Measurements from ENCODE around the gene TNIK. TPM values are rescaled to one million over a fixed set of nuclear protein-coding genes. Genes with fewer than 3 reads are reported as not detected.
A peak's percentile ranks its signal among the peaks of the same experiment; 100 is the strongest.

TNIK gene
- polyA plus RNA-seq (ENCODE audit: insufficient read length in 3 of 3): 10 to 100 TPM; 18.0 to 22.5 (median 18.9) TPM
- long read RNA-seq, donor 1: 0 reads
- long read RNA-seq, donor 2: 0 reads
- long read RNA-seq, donor 3: 0 reads
- long read RNA-seq, donor 4: 0 reads
- long read RNA-seq, donor 5: 0 reads
- long read RNA-seq, donor 6, partial matches to known transcripts: 0 of 2 reads
- long read RNA-seq, donor 6, other reads (novel, unspliced or antisense): 0 of 2 reads
- long read RNA-seq, donor 7, partial matches to known transcripts: 0 of 1 reads
- long read RNA-seq, donor 7, other reads (novel, unspliced or antisense): 0 of 1 reads
- long read RNA-seq, donor 8, partial matches to known transcripts: 0 of 3 reads
- long read RNA-seq, donor 8, other reads (novel, unspliced or antisense): 0 of 3 reads
- long read RNA-seq, donor 9: 0 reads
- long read RNA-seq, donor 10, partial matches to known transcripts: 0 of 1 reads
- long read RNA-seq, donor 10, other reads (novel, unspliced or antisense): 0 of 1 reads
- long read RNA-seq, donor 11, partial matches to known transcripts: 0 of 1 reads
- long read RNA-seq, donor 11, other reads (novel, unspliced or antisense): 0 of 1 reads
- long read RNA-seq, donor 12, partial matches to known transcripts: 0 of 1 reads
- long read RNA-seq, donor 12, other reads (novel, unspliced or antisense): 0 of 1 reads
- long read RNA-seq, donor 13, partial matches to known transcripts: 6 of 7 reads
- long read RNA-seq, donor 13, other reads (novel, unspliced or antisense): 0 of 7 reads
- long read RNA-seq, donor 14: 0 reads
- long read RNA-seq, donor 15: 0 reads
- long read RNA-seq, donor 16, partial matches to known transcripts: 6 of 8 reads
- long read RNA-seq, donor 16, other reads (novel, unspliced or antisense): 0 of 8 reads

- peak in 9 of 11 donors; percentile 58 to 85 (median 72) for DNase-seq (ENCODE audit: extremely low read depth in 1 of 11, low read depth in 9 of 11, low spot score in 4 of 11)
These were observed at the start of gene TNIK for GRCh38 chr3:171459942-171460724. Gene TNIK (minus strand): TSS chr3:171460405. CDS start chr3:171460063, 342 bp downstream.

DNA sequence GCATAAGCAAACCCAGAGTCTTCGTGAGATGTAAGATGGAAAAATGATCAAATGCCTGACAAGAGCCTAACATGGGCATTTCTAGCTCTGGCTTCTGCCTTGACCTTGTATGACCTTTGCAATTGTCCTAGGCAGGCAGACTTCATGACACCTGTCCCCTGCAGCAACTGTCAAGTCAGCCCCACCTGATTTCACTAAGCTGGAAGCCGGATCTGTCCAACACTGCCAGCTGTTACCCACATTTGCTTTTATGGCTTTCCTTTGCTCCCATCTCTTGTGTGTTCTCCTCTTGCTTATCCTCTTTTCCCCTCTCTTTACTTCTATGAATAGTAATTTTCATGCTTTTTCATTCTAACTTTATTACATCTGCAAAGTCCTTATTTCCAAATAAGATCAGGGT, 48.5 kb upstream of the TNIK start:
- DNase-seq (ENCODE audit: extremely low read depth in 1 of 11, low read depth in 9 of 11, low spot score in 4 of 11): no peak

- DNase-seq (ENCODE audit: extremely low read depth in 1 of 11, low read depth in 9 of 11, low spot score in 4 of 11): no peak
These were observed 48.0 kb upstream of the TNIK start for GRCh38 chr3:171508206-171508605.

DNA sequence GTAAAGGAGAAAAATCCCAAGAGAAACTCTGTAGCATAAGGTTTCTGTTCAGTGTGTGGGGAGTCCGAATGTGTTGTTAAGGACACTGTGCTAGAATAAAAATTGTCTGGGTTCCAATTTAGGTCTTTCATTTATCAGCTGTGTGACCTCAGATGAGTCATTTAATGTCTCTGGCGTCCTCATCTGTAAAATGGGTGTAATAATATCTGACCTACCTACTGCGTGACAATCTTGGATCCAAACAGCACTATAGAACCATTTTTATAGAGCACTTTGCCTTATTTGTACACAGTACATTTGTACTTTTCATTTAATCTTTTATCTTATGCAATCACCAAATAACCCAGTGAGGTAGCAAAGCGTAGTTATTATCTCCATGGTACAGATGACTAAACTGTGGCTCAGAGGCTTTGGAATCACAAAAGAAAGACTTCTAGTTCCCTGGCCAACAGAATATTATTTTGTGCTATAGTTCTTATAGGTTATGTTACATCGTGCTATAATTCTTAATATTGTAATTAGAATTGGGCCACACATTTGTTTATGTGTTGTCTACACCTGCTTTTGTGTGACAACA, 46.6 kb upstream of the TNIK start:
- DNase-seq (ENCODE audit: extremely low read depth in 1 of 11, low read depth in 9 of 11, low spot score in 4 of 11): no peak

GRCh38 chr3:171505822-171506333, 45.7 kb upstream of the TNIK start:
- no peak for DNase-seq (ENCODE audit: extremely low read depth in 1 of 11, low read depth in 9 of 11, low spot score in 4 of 11)

DNA sequence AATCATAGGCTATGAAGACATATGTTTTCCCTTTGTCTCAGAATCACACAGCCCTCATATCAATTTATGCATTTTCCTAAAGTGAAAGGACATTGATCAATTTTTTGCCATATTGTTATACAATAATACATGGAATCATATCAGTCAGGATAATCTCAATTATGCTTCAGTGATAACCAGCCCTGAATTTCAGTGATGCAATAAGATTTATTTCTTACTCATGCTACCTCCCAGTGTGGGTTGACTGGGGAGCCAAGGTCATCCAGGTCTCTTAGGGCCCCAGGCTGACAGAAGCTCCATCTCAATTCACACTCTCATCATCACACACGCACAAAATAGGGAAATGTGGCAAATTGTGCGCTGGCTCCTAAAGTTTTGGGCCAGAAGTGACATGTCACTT, 44.2 kb upstream of the TNIK start:
- no peak for DNase-seq (ENCODE audit: extremely low read depth in 1 of 11, low read depth in 9 of 11, low spot score in 4 of 11)

DNA sequence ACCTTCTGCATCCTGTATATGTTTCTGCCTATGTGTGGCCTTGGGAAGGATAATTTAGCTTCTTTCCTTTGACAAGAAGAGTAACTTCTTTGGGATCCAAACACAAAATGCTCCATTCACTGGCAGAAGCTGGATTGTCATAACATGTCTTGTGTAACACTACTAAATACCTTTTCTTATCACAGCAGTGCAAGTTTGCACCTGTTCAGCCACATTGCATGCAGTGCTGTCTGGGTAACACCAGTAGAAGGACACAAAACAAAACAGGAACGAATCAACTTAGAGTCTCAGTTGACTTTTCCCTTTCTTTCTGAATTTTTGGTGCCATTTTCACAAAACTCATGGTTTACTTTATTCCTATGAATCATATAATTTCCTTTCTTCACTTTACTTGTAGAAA, 43.6 kb upstream of the TNIK start:
- no peak for DNase-seq (ENCODE audit: extremely low read depth in 1 of 11, low read depth in 9 of 11, low spot score in 4 of 11)

GRCh38 chr3:171498921-171499320, 38.7 kb upstream of the TNIK start:
- DNase-seq (ENCODE audit: extremely low read depth in 1 of 11, low read depth in 9 of 11, low spot score in 4 of 11): no peak

DNA sequence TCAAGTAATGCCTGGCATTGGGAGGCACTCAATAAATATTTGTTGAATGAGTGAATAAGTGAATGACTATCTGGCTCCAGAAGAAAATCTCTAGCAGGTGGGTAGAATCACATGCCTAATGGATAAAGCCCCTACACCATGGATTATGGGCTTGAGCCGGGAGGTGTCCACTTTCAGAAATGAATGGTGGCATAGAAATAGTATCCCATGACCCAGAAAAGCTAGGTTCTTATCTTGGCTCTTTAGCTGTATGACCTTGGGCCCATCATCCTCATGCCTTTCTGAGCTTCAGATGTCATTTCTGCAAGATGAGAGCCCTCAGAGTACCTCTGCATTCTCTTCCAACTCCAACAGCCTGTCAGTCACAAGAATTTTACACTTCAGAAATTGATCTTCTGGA, 37.3 kb upstream of the TNIK start:
- DNase-seq (ENCODE audit: extremely low read depth in 1 of 11, low read depth in 9 of 11, low spot score in 4 of 11): no peak

GRCh38 chr3:171495413-171495812, 35.2 kb upstream of the TNIK start:
- DNase-seq (ENCODE audit: extremely low read depth in 1 of 11, low read depth in 9 of 11, low spot score in 4 of 11): no peak

GRCh38 chr3:171494457-171495109, 34.4 kb upstream of the TNIK start:
- no peak for DNase-seq (ENCODE audit: extremely low read depth in 1 of 11, low read depth in 9 of 11, low spot score in 4 of 11)

GRCh38 chr3:171491361-171491760, 31.2 kb upstream of the TNIK start:
- no peak for DNase-seq (ENCODE audit: extremely low read depth in 1 of 11, low read depth in 9 of 11, low spot score in 4 of 11)

- DNase-seq (ENCODE audit: extremely low read depth in 1 of 11, low read depth in 9 of 11, low spot score in 4 of 11): no peak
These were observed 30.7 kb upstream of the TNIK start for GRCh38 chr3:171490901-171491300.

- DNase-seq (ENCODE audit: extremely low read depth in 1 of 11, low read depth in 9 of 11, low spot score in 4 of 11): no peak
These were observed 29.1 kb upstream of the TNIK start for GRCh38 chr3:171489348-171489747.

- no peak for DNase-seq (ENCODE audit: extremely low read depth in 1 of 11, low read depth in 9 of 11, low spot score in 4 of 11)
These were observed 28.3 kb upstream of the TNIK start for GRCh38 chr3:171488479-171488878.

DNA sequence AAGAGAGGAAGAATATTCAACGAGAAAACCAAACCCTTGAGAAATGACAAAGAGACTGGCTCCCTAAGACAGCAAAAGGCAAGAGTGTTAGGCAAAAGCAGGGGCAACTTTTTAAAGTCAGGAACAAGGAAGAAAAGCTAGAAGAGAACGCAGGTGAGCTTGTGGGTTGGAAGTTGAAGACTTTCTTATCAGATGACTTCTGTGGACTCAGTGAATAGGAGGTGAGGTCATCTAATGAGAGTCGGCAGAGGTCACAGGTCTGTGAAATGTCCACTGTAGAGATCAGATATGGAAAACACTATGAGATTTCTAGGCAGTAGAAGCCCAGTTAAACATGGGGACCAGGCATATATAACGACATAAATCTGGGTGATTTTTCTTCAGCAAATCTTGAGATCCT, 27.2 kb upstream of the TNIK start:
- DNase-seq (ENCODE audit: extremely low read depth in 1 of 11, low read depth in 9 of 11, low spot score in 4 of 11): no peak

DNA sequence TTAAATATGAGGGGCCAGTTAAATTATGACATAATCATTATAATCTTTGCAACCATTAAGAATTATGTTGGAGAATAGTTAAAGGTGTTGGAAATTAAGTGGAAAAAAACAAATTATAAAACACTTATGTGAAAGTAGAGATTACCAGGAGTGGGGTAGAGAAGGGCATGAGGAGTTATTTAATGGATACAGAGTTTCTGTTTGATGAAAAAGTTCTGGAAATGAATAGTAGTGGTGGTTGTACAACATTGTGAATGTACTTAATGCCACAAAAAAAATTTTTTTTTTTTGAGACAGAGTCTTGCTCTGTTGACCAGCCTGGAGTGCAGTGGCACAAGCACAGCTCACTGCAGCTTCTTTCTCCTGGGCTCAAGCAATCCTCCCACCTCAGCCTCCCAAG, 25.1 kb upstream of the TNIK start:
- no peak for DNase-seq (ENCODE audit: extremely low read depth in 1 of 11, low read depth in 9 of 11, low spot score in 4 of 11)

- no peak for DNase-seq (ENCODE audit: extremely low read depth in 1 of 11, low read depth in 9 of 11, low spot score in 4 of 11)
These were observed 20.8 kb upstream of the TNIK start for GRCh38 chr3:171481011-171481410.
